ENCODE data around the gene LY9.

Gene LY9

GRCh38 chr1:160819186-160819585, 23.2 kb downstream of the LY9 start:
- H3K9me3 ChIP-seq (ENCODE audit: control insufficient read depth, insufficient read depth, low read length), result no peaks in the 10 kb centered on the region
- H3F3A ChIP-seq (ENCODE audit: control insufficient read depth, insufficient read depth), result no peaks in the 10 kb centered on the region
- no peaks in the 10 kb centered on the region for H3K4me1 ChIP-seq (ENCODE audit: control insufficient read depth, low read length)
- H3K36me3 ChIP-seq (ENCODE audit: control insufficient read depth, low read length), result no peaks in the 10 kb centered on the region
- H3K9me2 ChIP-seq (replicated peaks; ENCODE audit: control insufficient read depth, low read length), result no peaks in the 10 kb centered on the region
- no peak overlapping the region for H3K27ac ChIP-seq (ENCODE audit: low read depth, low read length)
- TF ChIP-seq CTCF (IDR thresholded peaks at IDR 0.05; ENCODE audit: low read depth, low read length, poor library complexity, severe bottlenecking), result no peak
- no peak for TF ChIP-seq EZH2phosphoT487 (IDR thresholded peaks at IDR 0.05; ENCODE audit: borderline replicate concordance, low read length)
- H4K20me1 ChIP-seq (ENCODE audit: control insufficient read depth, insufficient read depth, low read depth, low read length), result no peaks in the 10 kb centered on the region
- no peak overlapping the region for H3K4me3 ChIP-seq (ENCODE audit: low read length)
- no peak overlapping the region for H3K4me2 ChIP-seq (ENCODE audit: low read length)
- H3K79me2 ChIP-seq (ENCODE audit: control insufficient read depth, low read length), result no peaks in the 10 kb centered on the region
- no peaks in the 10 kb centered on the region for H3K27me3 ChIP-seq (ENCODE audit: control insufficient read depth, low read length)

GRCh38 chr1:160821627-160822026, 25.7 kb downstream of the LY9 start:
- no peak overlapping the region for H3K4me3 ChIP-seq (ENCODE audit: low read length)
- no peak overlapping the region for H3K4me2 ChIP-seq (ENCODE audit: low read length)
- no peaks in the 10 kb centered on the region for H3K9me3 ChIP-seq (ENCODE audit: control insufficient read depth, insufficient read depth, low read length)
- H3F3A ChIP-seq (ENCODE audit: control insufficient read depth, insufficient read depth), result no peaks in the 10 kb centered on the region
- H3K9me2 ChIP-seq (replicated peaks; ENCODE audit: control insufficient read depth, low read length), result no peaks in the 10 kb centered on the region
- TF ChIP-seq EZH2phosphoT487 (IDR thresholded peaks at IDR 0.05; ENCODE audit: borderline replicate concordance, low read length) (no peak), CTCF (IDR thresholded peaks at IDR 0.05; ENCODE audit: low read depth, low read length, poor library complexity, severe bottlenecking) (no peak)
- no peaks in the 10 kb centered on the region for H3K36me3 ChIP-seq (ENCODE audit: control insufficient read depth, low read length)
- H4K20me1 ChIP-seq (ENCODE audit: control insufficient read depth, insufficient read depth, low read depth, low read length), result no peaks in the 10 kb centered on the region
- no peaks in the 10 kb centered on the region for H3K4me1 ChIP-seq (ENCODE audit: control insufficient read depth, low read length)
- H3K27ac ChIP-seq (ENCODE audit: low read depth, low read length), result no peak overlapping the region
- H3K79me2 ChIP-seq (ENCODE audit: control insufficient read depth, low read length), result no peaks in the 10 kb centered on the region
- no peaks in the 10 kb centered on the region for H3K27me3 ChIP-seq (ENCODE audit: control insufficient read depth, low read length)

- Histone ChIP-seq H3K36me3 (ENCODE audit: control insufficient read depth, low read length) (no peaks in the 10 kb centered on the region), H3K9me3 (ENCODE audit: control insufficient read depth, insufficient read depth, low read length) (no peaks in the 10 kb centered on the region), H4K20me1 (ENCODE audit: control insufficient read depth, insufficient read depth, low read depth, low read length) (no peaks in the 10 kb centered on the region), H3K9me2 (replicated peaks; ENCODE audit: control insufficient read depth, low read length) (no peaks in the 10 kb centered on the region), H3F3A (ENCODE audit: control insufficient read depth, insufficient read depth) (no peaks in the 10 kb centered on the region), H3K4me2 (ENCODE audit: low read length) (no peak overlapping the region), H3K27me3 (ENCODE audit: control insufficient read depth, low read length) (no peaks in the 10 kb centered on the region), H3K27ac (ENCODE audit: low read depth, low read length) (no peak overlapping the region), H3K79me2 (ENCODE audit: control insufficient read depth, low read length) (no peaks in the 10 kb centered on the region), H3K4me1 (ENCODE audit: control insufficient read depth, low read length) (no peaks in the 10 kb centered on the region), H3K4me3 (ENCODE audit: low read length) (no peak overlapping the region)
- no peak for TF ChIP-seq CTCF (IDR thresholded peaks at IDR 0.05; ENCODE audit: low read depth, low read length, poor library complexity, severe bottlenecking)
- TF ChIP-seq EZH2phosphoT487 (IDR thresholded peaks at IDR 0.05; ENCODE audit: borderline replicate concordance, low read length), result no peak
Observed at GRCh38 chr1:160823296-160823695, 27.3 kb downstream of the LY9 start.

GRCh38 chr1:160826546-160826945, 30.6 kb downstream of the LY9 start:
- TF ChIP-seq CTCF (IDR thresholded peaks at IDR 0.05; ENCODE audit: low read depth, low read length, poor library complexity, severe bottlenecking) (no peak), EZH2phosphoT487 (IDR thresholded peaks at IDR 0.05; ENCODE audit: borderline replicate concordance, low read length) (no peak)
- no peaks in the 10 kb centered on the region for H3K9me2 ChIP-seq (replicated peaks; ENCODE audit: control insufficient read depth, low read length)

More at GRCh38 chr1:160826546-160826945, 30.6 kb downstream of the LY9 start:
- H3K4me2 ChIP-seq (ENCODE audit: low read length), result no peak overlapping the region
- no peak overlapping the region for H3K27ac ChIP-seq (ENCODE audit: low read depth, low read length)
- H3K4me3 ChIP-seq (ENCODE audit: low read length), result no peak overlapping the region
- H3K36me3 ChIP-seq (ENCODE audit: control insufficient read depth, low read length), result no peaks in the 10 kb centered on the region
- peaks cover 8% of the 10 kb centered on the region for H3K27me3 ChIP-seq (ENCODE audit: control insufficient read depth, low read length)
- H3K9me3 ChIP-seq (ENCODE audit: control insufficient read depth, insufficient read depth, low read length), result no peaks in the 10 kb centered on the region
- no peaks in the 10 kb centered on the region for H3F3A ChIP-seq (ENCODE audit: control insufficient read depth, insufficient read depth)
- H3K4me1 ChIP-seq (ENCODE audit: control insufficient read depth, low read length), result no peaks in the 10 kb centered on the region
- no peaks in the 10 kb centered on the region for H4K20me1 ChIP-seq (ENCODE audit: control insufficient read depth, insufficient read depth, low read depth, low read length)
- no peaks in the 10 kb centered on the region for H3K79me2 ChIP-seq (ENCODE audit: control insufficient read depth, low read length)
